HL-60/S4 treated with phorbol 12-myristate 13-acetate at 8.2 ng/mL for 4 days and 3 days (cell line): Measurements from ENCODE around the gene PRRT4.

Source experiments
- in situ Hi-C: fragments of 300-500 bp; cut with MboI; formaldehyde crosslinking; loops from 2 replicates; pipeline ENCODE4 v1.15.0; 2022; ENCODE audit warnings: low sequenced_read_pairs

PRRT4 gene

DNA sequence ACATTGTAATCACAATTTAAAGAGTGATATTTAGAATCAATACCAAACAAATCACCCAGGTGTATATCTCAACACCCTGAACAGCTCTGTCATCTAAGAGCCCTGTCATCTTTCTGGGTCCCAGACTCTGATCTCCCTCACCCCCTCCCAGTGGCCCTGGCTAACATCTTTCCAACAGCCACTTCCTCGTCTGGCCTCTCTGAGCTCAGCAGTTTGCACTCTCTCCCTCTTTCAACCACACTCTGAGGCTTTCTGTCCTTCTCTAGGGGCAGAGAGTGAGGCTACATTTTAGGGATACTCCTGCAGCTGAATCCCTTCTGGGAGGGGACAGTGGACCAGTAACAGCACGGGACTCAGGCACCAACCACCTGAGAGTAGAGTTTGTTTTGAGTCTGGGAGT lies 17.1 kb upstream of the PRRT4 start:
- in situ Hi-C loops: no loop called here

DNA sequence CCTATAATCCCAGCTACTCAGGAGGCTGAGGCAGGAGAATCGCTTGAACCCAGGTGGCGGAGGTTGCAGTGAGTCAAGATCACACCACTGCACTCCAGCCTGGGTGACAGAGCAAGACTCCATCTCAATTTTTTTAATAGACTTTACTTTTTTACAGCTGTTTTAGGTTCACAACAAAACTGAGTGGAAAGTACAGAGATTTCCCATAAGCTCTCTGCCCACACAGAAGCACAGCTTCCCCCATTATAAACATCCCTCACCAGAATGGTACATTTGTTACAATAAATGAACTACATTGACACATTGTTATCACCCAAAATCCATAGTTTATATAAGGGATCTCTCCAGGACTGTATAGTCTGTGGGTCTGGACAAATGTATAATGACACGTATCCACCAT lies 14.6 kb upstream of the PRRT4 start:
- in situ Hi-C loops: no loop called here

DNA sequence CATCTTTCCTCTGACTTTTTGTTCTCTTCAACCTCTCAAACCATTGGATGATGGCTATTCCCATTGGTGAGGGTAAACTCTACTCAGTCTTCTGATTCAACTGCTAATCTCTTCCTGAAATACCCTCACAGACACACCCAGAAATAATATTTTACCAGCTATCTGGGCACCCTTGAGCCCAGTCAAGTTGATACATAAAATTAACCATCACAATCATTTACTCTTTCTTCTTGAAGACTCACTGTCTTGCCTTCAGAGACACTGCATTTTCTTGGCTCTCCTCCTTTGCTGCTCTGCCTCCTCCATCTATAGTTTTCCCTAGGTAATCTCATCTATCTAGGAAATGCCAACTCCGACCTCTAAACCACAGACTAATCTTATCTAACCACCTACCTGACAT lies 12.6 kb upstream of the PRRT4 start:
- in situ Hi-C loops: no loop called here

DNA sequence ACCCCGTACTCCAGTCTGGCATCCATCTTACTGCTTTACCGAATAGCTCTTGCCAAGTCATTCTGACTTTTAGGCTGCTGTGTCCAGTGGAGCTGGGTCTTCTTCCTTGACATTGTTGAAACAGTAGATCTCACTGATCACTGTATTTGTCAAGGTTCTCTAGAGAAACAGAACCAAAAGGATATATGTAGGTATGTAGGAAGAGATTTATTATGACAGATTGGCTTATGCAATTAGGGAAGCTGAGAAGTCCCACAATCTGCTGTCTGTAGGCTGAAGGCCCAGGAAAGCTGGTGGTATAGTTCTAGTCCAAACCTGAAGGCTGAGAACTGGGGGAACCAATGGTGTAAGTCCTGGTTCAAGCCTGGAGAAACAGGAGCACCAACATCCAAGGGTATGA lies 12.1 kb upstream of the PRRT4 start:
- in situ Hi-C loops: no loop called here

DNA sequence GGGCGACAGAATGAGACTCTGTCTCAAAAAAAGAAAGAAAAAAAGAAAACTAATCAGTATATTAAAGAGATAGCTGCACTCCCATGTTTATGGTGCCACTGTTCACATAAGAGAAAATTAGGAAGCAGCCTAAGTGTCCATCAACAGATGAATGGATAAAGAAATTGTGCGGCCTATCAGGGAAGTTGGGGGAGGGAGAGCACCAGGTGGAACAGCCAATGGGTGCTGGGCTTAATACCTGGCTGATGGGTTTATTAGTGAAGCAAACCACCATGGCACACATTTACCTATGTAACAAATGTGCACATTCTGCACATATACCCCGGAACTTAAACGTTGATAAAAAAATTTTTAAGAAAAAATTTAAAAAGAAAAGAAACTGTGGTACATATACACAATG lies 9.0 kb upstream of the PRRT4 start:
- in situ Hi-C loops: no loop called here

DNA sequence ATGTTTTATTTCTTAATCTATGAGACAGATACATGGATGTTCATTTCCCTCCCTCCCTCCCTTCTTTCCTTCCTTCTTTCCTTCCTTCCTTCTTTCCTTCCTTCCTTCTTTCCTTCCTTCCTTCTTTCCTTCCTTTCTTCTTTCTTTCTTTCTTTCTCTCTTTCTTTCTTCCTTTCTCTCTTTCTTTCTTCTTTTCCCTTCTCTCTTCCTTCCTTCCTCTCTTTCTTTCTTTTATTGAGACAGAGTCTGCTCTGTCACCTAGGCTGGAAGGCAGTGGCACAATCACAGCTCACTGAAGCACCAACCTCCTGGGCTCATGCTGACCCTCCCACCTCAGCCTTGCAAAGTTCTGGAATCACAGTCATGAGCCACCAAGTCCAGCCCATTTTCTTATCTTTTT lies 5.5 kb upstream of the PRRT4 start:
- in situ Hi-C loops: no loop called here

DNA sequence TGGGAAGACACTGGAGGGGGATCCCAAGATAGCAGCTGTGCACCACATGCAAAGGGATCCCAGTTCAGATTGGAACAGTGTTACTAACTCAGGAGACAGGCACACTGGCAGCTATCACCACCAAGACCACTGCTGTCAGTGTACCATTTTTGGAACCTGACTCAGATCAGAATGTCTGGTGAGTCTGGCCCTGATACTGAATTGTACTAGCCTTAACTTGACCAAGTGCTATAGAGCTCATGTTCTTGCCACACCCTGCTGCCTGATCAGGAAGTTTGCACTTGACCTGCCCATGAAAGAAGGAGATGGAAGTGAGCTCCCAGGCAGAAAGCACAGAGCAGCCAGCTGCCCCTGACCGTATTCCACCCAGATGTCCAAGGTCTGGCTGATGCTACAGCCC lies 4.8 kb upstream of the PRRT4 start:
- in situ Hi-C loops: no loop called here

DNA sequence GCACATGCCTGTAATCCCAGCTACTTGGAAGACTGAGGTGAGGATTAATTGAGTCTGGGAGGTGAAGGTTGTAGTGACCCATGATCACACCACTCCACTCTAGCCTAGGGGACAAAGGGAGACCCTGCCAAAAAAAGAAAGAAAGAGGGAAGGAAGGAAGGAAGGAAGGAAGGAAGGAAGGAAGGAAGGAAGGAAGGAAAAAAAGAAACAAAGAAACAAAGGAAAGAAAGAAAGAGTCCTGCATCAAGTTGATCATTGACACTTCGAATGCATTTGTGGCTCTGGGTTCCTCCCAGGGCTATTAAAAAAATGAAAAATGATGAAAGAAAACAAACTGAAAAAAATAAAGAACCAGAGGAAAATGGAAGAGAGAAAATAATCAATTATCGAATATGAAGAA lies 3.9 kb upstream of the PRRT4 start:
- in situ Hi-C loops: no loop called here

DNA sequence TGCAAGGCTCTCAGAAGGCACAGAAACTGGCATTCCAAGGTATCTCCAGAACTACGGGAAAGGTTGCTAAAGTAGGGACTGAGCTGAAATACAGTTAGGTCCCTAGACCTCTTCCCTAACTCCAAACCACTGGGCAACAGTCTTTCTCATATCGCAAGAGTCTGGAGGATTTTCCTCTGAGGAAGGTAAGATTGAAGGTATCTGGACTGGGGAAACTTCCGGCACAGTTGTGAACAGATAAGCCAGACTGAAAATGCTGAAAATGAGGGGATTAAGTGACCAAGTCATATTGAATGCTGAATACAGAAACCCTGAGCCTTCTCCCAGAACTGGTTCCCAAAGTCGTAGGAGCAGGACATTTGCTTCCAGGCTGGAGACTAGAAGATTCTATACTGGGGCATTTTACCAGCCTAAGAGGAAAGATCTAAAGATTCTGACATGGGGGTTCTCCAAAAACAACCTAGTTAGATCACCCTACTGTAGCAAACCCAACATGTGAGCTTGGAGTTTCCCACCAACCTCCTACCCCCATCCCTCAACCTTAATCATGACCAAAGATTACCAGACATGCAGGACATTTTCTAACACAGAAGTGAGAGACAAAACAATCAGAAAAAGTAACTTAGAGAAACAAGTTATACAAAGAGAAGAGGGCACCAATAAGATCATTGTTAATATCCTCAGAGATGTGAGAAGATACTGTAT lies 2.8 kb upstream of the PRRT4 start:
- in situ Hi-C loops: no loop called here

DNA sequence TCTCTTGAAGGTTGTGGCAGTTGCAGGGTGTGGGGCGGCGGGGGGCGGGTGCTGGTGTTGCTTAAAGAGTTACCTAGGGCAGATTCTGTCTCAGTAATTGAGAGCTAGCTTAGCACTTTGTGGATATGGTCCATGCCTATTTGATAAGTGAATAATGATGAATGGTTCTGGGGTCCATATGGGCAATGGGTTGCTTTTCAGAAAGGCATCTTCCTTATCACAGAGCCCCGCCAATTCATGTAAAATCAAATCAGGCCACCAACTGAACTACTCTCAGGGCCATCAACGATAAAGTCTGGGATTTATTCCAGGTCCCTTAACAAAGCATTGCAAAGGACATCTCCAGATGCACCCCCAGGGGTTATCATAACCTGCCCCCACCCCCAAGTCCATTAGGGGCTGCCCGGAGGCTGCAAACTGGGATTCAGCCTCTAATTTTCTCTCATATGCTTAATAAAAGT lies 1.8 kb upstream of the PRRT4 start:
- in situ Hi-C loops: no loop called here

DNA sequence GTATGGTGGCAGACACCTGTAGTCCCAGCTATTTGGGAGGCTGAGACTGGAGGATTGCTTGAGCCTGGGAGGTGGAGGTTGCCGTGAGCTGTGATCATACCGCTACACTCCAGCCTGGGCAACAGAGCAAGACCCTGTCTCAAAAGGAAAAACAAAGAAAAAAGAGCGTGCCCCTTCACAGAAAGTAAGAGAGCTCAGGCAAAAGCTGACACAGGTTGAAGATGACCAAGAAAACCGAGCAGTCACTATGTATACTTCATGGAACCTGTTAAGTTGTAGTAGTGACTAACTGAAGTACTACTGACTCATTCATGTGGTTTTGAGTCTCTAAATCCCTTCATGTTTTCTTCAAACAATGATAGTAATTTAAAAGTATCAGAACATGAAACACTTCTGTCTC lies 1.2 kb upstream of the PRRT4 start:
- in situ Hi-C loops: no loop called here

DNA sequence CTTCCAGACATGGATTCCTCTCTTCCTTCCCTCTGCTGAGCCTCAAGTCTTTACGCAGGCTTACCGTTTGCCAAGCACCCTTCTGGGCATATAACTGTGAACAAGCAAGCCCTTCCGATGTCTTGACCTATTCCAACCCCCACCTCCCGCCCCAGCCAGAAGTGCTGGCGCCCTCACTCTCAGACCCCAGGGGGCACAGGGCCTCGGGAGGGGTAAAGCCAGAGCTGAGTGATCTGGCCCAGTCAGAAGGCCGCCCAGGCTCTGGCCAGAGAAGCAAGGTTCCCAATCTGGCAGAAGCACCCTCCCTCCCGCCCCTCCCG lies 1.2 kb downstream of the PRRT4 start:
- in situ Hi-C loops: no loop called here

DNA sequence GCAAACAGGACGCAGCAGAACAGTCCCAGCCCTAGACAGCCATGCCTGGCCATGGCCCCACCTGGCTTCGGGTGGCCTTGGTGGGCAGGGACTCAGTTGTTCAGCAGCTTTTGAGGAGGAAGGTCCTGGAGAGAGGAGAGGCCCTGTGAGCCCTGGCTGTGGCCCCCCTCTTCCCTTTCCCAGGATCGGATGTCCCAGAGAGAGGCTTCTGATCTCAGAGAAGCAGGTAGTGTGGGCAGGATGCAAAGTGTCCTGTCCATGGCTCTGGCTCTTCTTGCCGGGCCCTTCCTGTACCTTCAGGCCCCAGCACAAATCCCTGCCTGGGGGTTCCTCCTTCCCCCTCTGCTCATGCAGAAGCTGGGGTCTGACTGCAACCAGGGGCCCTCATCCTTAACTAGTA lies 1.6 kb downstream of the PRRT4 start:
- in situ Hi-C loops: no loop called here

DNA sequence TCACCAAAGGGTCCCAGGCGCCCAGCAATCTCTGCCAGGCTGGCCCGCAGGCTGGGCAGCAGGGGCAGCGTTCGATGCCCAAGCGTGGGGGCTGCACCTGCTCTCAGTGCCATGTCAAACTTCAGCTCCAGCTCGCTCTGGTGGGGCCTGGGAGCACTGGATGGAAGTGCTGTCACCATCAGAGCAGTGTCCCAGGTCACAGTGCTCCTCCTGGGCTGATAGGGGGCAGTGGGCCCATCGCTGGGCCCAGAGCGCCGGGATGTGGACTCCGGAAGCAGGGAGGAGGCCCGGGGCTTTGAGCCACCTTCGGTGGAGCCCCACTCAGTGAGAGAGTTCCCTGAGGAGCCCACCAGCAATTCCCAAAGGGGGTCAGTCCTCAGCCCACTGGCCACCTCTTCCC lies 2.2 kb downstream of the PRRT4 start:
- in situ Hi-C loops: no loop called here

DNA sequence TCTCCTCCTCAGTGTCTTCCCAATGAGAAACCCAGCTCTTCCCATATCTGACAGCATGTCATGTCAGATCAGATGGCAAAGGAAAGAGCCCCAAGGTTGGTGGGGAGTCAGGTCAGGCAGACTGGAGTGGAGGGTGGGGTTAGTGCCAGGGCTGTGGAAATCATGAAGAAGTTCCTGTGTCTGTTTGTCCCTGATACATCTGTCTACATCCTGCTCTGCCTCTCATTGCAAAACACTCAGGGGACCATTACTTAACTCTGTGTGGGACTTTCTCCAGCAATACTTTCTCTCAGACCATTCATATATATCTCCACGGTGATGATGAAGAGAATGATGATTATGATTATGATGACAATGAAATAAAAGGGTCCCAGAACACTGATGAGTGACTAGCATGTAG lies 3.3 kb downstream of the PRRT4 start:
- in situ Hi-C loops: no loop called here

DNA sequence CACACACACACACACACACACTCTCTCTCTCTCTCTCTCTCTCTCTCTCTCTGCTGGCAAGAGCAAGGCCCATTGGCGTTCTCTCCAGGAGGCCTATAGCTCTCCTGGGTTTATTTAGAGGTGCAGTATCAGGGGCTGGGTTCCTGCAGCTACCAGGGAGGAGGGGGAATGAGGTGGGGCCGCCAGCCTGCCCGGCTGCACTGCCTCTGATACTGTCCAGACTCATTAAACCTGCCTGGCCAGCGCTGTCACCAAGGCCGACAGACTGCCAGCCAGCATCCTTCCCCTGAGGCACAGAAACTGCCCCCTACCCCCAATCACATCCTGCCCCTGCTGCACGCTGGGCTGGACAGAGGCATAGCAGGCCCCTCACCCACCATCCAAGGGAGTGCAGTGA lies 4.3 kb downstream of the PRRT4 start:
- in situ Hi-C loops: no loop called here

DNA sequence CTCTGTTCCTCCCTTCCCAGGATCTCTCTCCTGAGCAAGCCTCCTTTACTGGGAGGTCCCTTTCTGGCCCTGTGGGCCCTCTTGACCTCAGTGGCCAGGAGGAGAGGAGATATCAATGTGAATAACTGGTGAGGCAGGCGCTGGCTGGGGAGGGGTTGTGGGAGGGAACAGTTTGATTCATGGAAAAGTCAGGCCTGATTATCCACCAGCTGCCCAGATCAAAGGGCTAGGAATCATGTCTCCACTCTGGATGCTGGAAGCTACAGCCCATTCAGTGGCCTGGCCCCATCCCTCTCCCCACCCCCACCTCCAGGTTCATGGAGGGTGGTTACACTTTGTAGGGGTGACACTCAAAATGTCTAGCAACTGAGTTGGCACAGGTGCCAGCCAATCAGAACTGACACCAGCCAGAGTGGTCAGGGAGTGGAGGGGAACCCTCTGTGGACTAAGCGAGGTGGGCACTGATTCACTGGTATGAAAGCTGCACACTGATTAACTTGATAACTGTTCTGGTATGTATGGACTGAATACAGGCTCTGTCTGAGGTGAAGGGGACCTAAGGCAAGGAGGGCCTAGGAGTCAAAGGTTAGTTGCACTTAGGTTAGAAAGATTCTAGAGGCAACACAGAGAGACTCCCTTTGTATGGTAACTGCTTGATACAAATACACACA lies 4.8 kb downstream of the PRRT4 start:
- in situ Hi-C loops: no loop called here

DNA sequence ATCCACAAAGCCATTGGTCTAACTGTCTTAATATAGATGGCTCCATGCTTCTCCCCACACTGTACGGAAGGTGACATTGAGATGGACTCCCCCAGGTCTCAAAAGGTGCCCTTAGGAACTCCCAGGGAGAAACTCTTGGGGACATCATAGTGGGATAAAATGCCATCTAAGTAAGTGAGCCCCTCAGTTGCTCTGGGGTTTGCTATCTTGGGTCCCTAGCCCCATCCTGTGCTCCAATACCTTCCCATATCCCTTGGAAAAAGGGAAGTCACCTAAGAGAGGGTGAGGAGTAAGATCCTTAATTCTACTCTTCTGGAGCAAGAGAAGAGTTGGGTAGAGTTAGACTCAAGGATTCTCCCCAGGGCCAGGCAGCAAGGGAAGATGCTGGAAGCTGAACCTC lies 7.9 kb downstream of the PRRT4 start:
- in situ Hi-C loops: no loop called here

DNA sequence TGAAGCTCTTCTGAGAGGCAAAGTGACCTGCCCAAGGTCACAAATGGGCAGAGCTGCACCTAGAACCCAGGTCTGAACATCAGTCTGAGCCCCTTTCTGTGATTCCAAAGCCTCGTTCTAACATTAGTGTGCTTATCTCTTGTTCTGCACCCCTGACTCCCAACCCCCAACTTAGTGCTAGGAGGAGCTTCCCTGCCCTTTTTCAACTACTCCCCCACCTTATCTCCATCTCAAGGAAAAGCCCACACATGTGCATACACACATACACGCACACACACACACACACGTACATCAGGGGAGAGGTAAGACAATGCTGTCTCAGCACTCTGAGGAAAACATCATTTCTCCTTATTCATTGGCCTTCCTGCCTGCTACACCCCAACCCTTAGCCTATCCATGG lies 8.3 kb downstream of the PRRT4 start:
- in situ Hi-C loops: no loop called here

DNA sequence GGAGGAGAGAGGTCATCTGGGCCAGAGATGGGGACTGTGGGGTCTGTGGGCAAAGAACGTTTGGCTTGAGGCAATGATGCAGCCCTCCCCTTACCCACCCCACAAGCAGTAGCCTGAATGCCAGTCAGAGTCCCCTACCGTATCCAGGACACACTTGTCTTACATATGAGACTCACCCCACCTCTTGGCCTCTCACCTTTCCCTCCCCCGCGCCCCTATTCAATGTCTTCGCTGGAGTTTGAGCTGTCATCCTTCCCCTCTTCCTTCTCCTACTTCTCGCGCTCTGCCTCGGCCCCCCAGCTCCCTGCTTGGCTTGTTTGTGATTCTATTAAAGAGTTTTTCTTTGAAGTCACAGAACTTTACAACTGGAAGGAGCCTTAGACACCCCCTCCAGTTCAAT lies 8.9 kb downstream of the PRRT4 start:
- in situ Hi-C loops: no loop called here

DNA sequence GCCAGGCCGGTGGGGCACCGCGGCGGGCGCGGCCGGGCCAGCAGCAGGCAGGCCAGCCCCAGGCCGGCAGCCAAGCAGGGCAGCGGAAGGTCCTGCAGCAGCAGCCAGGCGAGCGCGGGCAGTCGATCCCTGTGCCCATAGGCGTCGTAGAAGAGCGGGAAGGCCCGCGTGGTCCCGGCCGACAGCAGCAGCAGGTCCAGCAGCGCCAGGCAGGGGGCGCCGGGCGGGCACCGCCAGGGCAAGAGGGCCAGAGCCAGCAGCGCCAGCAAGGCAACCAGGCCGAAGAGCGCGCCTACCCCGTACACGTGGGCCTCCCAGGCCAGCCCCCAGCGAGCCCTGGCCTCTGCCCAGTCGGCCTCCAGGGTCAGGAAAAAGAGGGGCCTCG lies 9.3 kb downstream of the PRRT4 start:
- in situ Hi-C loops: no loop called here

DNA sequence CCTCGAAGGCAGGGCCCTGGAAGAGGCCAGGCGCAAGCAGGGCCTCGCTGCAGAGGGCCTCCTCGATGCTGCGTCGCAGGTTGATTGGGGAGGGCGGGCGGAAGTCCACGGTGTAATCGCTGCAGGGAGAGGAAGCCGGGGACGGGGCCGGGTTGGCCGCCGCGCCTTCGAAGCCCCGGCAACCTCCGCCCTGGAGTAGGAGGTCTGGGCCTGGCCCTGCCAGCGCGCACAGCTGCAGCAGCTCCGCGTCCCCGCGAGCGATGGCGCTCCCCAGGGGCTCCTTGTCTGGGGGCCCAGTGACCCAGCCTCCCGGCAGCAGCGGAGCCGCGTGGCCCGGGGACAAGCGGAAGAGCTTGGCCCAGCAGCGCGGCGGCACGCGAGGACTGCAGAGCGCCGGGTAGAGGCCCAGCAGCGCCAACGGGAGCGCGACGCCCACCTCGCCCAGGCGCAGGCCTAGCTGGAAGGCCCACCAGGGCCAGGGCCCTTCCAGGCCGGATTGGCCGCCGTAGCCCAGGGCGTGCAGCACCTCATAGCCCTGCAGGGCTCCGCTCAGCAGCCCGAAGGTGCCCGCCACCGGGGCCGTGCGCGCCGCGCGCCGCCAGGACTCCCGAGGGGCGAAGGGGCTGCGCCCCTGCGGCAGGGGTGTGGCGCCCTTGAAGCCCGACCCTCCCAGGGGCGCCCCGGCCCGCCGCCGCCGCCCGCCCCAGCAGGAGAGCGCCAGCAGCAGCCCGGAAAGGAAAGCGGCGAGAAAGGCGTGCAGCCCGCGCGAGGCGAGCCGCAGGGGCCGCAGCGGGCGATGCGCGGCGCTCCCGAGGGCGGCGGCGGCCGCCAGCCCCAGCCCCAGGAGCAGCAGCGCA lies 10.0 kb downstream of the PRRT4 start:
- in situ Hi-C loops: no loop called here
